HT1080 (cell line): Measurements from ENCODE around the gene EMX2. TPM values are rescaled to one million over a fixed set of nuclear protein-coding genes. Genes with fewer than 3 reads are reported as not detected.

Source experiments
- DNase-seq: peaks from one replicate; pipeline ENCODE4 v3.0.0-alpha.2; 2015; ENCODE audit warnings: low read depth
- total RNA-seq: library from RNA; depleted of rRNA; stranded (reverse); fragments of >200 nt; shearing (Covaris generic); gene quantifications from 2 replicates; pipeline ENCODE4 v1.2.3, GENCODE V29; 2014

EMX2 gene
- total RNA-seq, 1 experiment from 2014 or later, result 0.08 TPM

GRCh38 chr10:117531371-117532002 is 11.1 kb upstream of the EMX2 start:
- no peak for DNase-seq

- no peak for DNase-seq
These were observed 10.6 kb upstream of the EMX2 start for GRCh38 chr10:117532003-117532385.

- no peak for DNase-seq
These were observed 10.0 kb upstream of the EMX2 start for GRCh38 chr10:117532451-117533107.

GRCh38 chr10:117533507-117534281 is 8.9 kb upstream of the EMX2 start:
- no peak for DNase-seq

GRCh38 chr10:117534321-117535297 is 7.9 kb upstream of the EMX2 start:
- no peak for DNase-seq

- DNase-seq, result no peak
These were observed 7.1 kb upstream of the EMX2 start for GRCh38 chr10:117535298-117536071.

- DNase-seq, result no peak
These were observed 6.3 kb upstream of the EMX2 start for GRCh38 chr10:117536072-117536865.

- DNase-seq, result no peak
These were observed 5.6 kb upstream of the EMX2 start for GRCh38 chr10:117536866-117537435.

GRCh38 chr10:117537436-117537903 is 5.1 kb upstream of the EMX2 start:
- DNase-seq, result no peak

- no peak for DNase-seq
These were observed 4.5 kb upstream of the EMX2 start for GRCh38 chr10:117537904-117538524.

GRCh38 chr10:117539361-117539773 is 3.2 kb upstream of the EMX2 start:
- DNase-seq, result no peak

- no peak for DNase-seq
These were observed 2.5 kb upstream of the EMX2 start for GRCh38 chr10:117539903-117540639.

- no peak for DNase-seq
These were observed 1.7 kb upstream of the EMX2 start for GRCh38 chr10:117540640-117541404.

- DNase-seq, result no peak
These were observed 1.1 kb upstream of the EMX2 start for GRCh38 chr10:117541405-117541908.

- no peak for DNase-seq
These were observed 439 bp upstream of the EMX2 start for GRCh38 chr10:117541909-117542705.
